HUES64 (cell line): ENCODE results near the gene TRDN.

Experiments
- H3K27ac ChIP-seq: 2 replicates; pipeline ENCODE4 v1.7.0; 2013; ENCODE audit warnings: low read depth, low read length, inconsistent platforms
- H3K27me3 ChIP-seq: 2 replicates; pipeline ENCODE4 v1.6.1; 2013; ENCODE audit warnings: mild to moderate bottlenecking, low read length; ENCODE audit not compliant: insufficient read depth
- H3K36me3 ChIP-seq: 2 replicates; pipeline ENCODE4 v1.6.1; 2013; ENCODE audit warnings: mild to moderate bottlenecking, low read length; ENCODE audit not compliant: insufficient read depth
- H3K4me1 ChIP-seq: 2 replicates; pipeline ENCODE4 v1.6.1; 2013; ENCODE audit warnings: mild to moderate bottlenecking, low read length, moderate library complexity; ENCODE audit not compliant: insufficient read depth
- H3K4me3 ChIP-seq: 2 replicates; pipeline ENCODE4 v1.5.1; 2013; ENCODE audit warnings: mild to moderate bottlenecking, low read length, moderate library complexity
- H3K9ac ChIP-seq: 2 replicates; pipeline ENCODE4 v1.6.1; 2013; ENCODE audit warnings: mild to moderate bottlenecking, low read depth, low read length
- H3K9me3 ChIP-seq: 2 replicates; pipeline ENCODE4 v1.6.1; 2013; ENCODE audit warnings: low read depth, low read length; ENCODE audit not compliant: insufficient read depth
- WGBS: fragments of 150-250, 120-280 bp; methylation state at CpG from one replicate; pipeline ENCODE4 v1.1.7; 2013; ENCODE audit warnings: missing lambda C conversion rate; 5-methylcytosine and 5-hydroxymethylcytosine counted together

Gene TRDN

DNA sequence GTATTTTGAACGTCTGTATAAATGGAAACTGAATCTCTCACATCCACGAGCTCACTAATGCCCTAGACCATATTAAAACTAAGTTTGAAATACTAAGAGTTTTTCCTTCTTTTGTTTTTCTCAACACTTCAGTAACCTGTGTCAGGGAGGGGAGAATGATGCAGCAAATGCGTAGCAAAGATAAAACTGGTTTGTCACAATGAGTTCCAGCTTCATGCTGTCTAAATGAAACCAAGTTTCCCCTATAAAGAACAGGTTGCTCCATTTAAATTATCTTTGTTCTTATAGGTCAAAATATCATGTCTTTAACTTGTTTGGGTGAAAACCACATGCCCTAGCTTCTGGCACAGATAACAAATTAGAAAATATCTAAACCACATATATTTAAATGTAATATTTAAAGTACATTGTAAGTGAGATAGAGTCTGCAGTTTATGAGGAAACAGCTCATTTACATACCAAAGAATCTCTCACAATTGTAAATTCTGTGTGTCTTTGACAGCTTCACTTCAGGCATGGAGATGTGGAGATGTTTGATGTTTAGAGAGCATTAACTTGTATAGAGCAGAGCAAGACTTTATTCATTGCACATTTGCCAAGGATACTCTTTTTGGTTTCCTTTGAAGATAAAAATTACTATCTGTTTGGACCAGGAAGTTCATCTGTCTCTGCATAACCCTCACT is 7.3 kb downstream of the TRDN start:
- Histone ChIP-seq H3K4me3 (no peak overlapping the region), H3K27me3 (no peaks in the 10 kb centered on the region), H3K4me1 (peaks cover 15% of the 10 kb centered on the region), H3K9ac (no peak overlapping the region), H3K27ac (peak overlapping the region; percentile 3; the same call in 1 of the 2 replicates), H3K9me3 (no peaks in the 10 kb centered on the region), H3K36me3 (no peaks in the 10 kb centered on the region)
- 86% methylated on average over 1 of the region's 3 CpGs for WGBS

- Histone ChIP-seq H3K27me3 (no peaks in the 10 kb centered on the region), H3K27ac (no peak overlapping the region), H3K9ac (no peak overlapping the region), H3K9me3 (no peaks in the 10 kb centered on the region), H3K4me3 (no peak overlapping the region), H3K4me1 (peaks cover 15% of the 10 kb centered on the region), H3K36me3 (no peaks in the 10 kb centered on the region)
- whole genome bisulfite sequencing, result 94% methylated on average over 1 of the region's 1 CpG
Measured at GRCh38 chr6:123625696-123626095, 11.1 kb downstream of the TRDN start.

GRCh38 chr6:123622780-123623179 is 14.0 kb downstream of the TRDN start:
- no peaks in the 10 kb centered on the region for H3K36me3 ChIP-seq
- WGBS, result 90% methylated on average over 1 of the region's 1 CpG
- H3K4me3 ChIP-seq, result no peak overlapping the region
- no peak overlapping the region for H3K27ac ChIP-seq
- no peaks in the 10 kb centered on the region for H3K9me3 ChIP-seq
- H3K27me3 ChIP-seq, result no peaks in the 10 kb centered on the region
- H3K9ac ChIP-seq, result no peak overlapping the region
- no peaks in the 10 kb centered on the region for H3K4me1 ChIP-seq

DNA sequence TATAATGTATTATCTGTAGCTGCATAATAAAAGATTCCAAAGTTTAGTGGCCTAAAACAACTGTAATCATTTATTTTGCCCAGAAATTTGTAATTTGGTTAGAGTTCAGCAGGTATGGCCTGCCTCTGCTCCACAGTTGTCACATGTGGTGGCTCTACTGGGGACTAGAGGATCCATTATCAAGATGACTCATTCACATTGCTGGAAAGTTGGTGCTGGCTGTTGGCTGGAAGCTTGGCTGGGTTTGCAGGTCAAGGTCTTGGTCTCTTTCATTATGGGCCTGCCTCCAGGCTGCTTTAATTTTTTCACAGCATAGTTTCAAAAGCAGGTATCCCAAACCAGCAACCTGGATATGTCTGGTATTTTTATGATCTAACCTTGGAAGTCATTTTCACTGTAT is 17.6 kb downstream of the TRDN start:
- Histone ChIP-seq H3K9ac (no peak overlapping the region), H3K36me3 (no peaks in the 10 kb centered on the region), H3K4me3 (no peak overlapping the region), H3K27me3 (no peaks in the 10 kb centered on the region), H3K27ac (no peak overlapping the region), H3K9me3 (no peaks in the 10 kb centered on the region), H3K4me1 (no peaks in the 10 kb centered on the region)

DNA sequence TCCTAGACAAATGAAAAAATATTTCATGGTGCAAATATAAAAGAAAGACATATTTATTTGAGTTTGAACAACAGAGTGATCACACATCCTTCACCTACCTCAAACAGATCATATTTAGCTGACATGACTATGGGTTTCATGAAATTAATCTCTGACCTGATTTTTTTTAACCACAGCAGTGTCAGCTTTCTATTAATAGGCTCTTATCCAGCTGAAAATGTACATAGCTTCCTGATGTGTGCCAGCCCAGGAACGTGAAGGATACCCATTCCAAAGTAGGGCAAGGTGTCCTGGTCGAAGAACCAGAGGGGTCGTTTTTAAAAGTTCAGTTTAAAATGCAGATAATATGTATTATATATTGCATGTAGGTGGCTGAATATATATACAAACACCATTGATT is 19.8 kb downstream of the TRDN start:
- H3K27me3 ChIP-seq, result no peaks in the 10 kb centered on the region
- WGBS, result 96% methylated on average over 3 of the region's 3 CpGs
- no peak overlapping the region for H3K27ac ChIP-seq
- peaks cover 6% of the 10 kb centered on the region; the same call in 1 of the 2 replicates for H3K4me1 ChIP-seq
- H3K36me3 ChIP-seq, result no peaks in the 10 kb centered on the region
- H3K9me3 ChIP-seq, result no peaks in the 10 kb centered on the region
- no peak overlapping the region for H3K9ac ChIP-seq
- no peak overlapping the region for H3K4me3 ChIP-seq

- H3K9ac ChIP-seq, result no peak overlapping the region
- H3K9me3 ChIP-seq, result no peaks in the 10 kb centered on the region
- no peak overlapping the region for H3K27ac ChIP-seq
- no peaks in the 10 kb centered on the region for H3K36me3 ChIP-seq
- H3K4me3 ChIP-seq, result no peak overlapping the region
- 94% methylated on average over 3 of the region's 5 CpGs for WGBS
- H3K4me1 ChIP-seq, result peaks cover 6% of the 10 kb centered on the region; the same call in 1 of the 2 replicates
- H3K27me3 ChIP-seq, result no peaks in the 10 kb centered on the region
Measured at GRCh38 chr6:123616016-123616415, 20.7 kb downstream of the TRDN start.

DNA sequence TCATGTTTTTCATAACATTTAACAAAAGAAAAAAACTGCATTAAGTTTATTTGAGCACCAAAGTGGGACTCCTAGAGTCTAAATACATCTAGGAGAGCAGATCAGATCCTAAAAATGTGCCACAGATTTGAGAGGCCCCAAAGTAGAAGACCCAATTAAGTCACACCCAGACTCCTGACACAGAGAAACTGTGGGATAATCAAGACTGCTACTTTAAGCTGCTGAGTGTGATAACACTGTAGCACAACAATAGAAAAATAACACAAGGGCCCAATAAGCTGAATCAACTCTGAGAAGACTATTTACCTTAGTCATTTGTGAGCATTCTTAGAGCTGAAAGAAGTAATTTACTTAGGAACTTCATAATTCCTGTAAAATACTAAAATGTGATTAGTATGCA is 26.0 kb downstream of the TRDN start:
- no peak overlapping the region for H3K27ac ChIP-seq
- H3K4me1 ChIP-seq, result peaks cover 6% of the 10 kb centered on the region; the same call in 1 of the 2 replicates
- no peak overlapping the region for H3K9ac ChIP-seq

DNA sequence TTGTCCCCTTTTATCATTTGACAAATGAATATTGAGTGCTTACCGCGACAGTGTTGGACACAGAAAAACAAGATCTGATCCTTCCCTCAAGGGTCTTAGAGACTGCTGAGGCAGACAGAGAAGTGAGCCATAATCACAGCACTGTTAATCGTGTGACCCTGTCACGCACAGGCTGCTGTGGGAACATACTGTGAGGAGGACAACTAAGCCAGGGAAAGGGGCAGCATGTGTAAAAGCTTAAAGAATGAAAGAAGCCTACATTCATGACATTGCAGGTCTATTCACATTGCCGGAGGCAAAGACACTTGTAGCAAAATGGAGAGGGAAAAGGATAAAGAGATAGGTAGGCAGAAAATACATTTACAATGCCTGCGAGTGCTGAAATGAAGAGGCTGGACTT is 32.7 kb downstream of the TRDN start:
- Histone ChIP-seq H3K9ac (no peak overlapping the region), H3K36me3 (no peaks in the 10 kb centered on the region), H3K27me3 (no peaks in the 10 kb centered on the region), H3K27ac (no peak overlapping the region), H3K4me1 (no peaks in the 10 kb centered on the region), H3K9me3 (no peaks in the 10 kb centered on the region), H3K4me3 (no peak overlapping the region)
- 78% methylated on average over 5 of the region's 6 CpGs for WGBS

More for the DNA sequence above, 26.0 kb downstream of the TRDN start:
- Histone ChIP-seq H3K27me3 (no peaks in the 10 kb centered on the region), H3K9me3 (no peaks in the 10 kb centered on the region), H3K36me3 (no peaks in the 10 kb centered on the region), H3K4me3 (no peak overlapping the region)

DNA sequence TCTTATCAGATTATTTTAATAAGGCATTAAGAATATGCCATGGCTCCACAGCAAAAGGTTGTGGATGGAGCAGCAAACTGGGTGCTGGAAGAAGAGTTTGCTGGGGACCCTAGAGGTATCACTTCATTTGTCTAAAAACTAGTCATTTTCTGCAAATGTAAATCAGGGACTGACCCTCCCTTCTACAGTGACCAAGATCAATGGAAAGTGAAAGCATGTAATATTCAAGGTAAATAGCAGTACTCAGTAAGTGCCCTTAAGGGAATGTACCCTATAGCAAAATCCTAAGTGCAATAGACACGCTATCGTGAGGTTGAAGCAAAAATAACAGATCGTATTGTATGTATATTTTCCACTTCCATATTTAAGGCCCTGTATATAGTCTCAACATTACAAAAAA is 38.7 kb downstream of the TRDN start:
- no peak overlapping the region for H3K27ac ChIP-seq
- 98% methylated on average over 3 of the region's 3 CpGs for WGBS
- no peak overlapping the region for H3K9ac ChIP-seq
- H3K4me1 ChIP-seq, result no peaks in the 10 kb centered on the region
- H3K4me3 ChIP-seq, result no peak overlapping the region
- H3K36me3 ChIP-seq, result no peaks in the 10 kb centered on the region
- no peaks in the 10 kb centered on the region for H3K9me3 ChIP-seq
- no peaks in the 10 kb centered on the region for H3K27me3 ChIP-seq

GRCh38 chr6:123594776-123595175 is 42.0 kb downstream of the TRDN start:
- Histone ChIP-seq H3K36me3 (no peaks in the 10 kb centered on the region), H3K4me3 (no peak overlapping the region), H3K4me1 (peaks cover 14% of the 10 kb centered on the region; the same call in 1 of the 2 replicates), H3K27ac (no peak overlapping the region), H3K9me3 (0 out of 2 replicates have a peak, but pooled peaks cover 3% of the 10 kb centered on the region), H3K27me3 (no peaks in the 10 kb centered on the region), H3K9ac (no peak overlapping the region)
- WGBS, result 94% methylated on average over 2 of the region's 2 CpGs

GRCh38 chr6:123592426-123592825 is 44.3 kb downstream of the TRDN start:
- WGBS, result 95% methylated on average over 2 of the region's 2 CpGs
- Histone ChIP-seq H3K27ac (no peak overlapping the region), H3K27me3 (no peaks in the 10 kb centered on the region), H3K9me3 (0 out of 2 replicates have a peak, but pooled peaks cover 3% of the 10 kb centered on the region), H3K4me3 (no peak overlapping the region), H3K9ac (no peak overlapping the region), H3K36me3 (no peaks in the 10 kb centered on the region), H3K4me1 (peaks cover 34% of the 10 kb centered on the region)

DNA sequence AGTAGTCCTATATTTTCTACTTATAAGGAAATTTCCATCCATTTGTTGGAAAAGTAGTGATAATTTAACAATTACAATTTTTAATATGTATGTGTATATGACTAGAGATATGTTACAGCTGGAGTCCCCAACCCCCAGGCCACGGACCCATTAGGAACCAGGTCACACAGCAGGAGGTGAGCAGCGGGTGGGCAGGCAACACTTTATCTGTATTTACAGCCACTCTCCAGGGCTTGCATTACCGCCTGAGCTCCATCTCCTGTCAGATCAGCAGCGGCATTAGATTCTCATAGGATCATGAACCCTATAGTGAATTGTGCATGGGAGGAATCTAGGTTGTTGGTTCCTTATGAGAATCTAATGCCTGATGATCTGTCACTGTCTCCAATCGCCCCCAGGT is 46.8 kb downstream of the TRDN start:
- Histone ChIP-seq H3K9me3 (0 out of 2 replicates have a peak, but pooled peaks cover 3% of the 10 kb centered on the region), H3K27me3 (no peaks in the 10 kb centered on the region), H3K36me3 (no peaks in the 10 kb centered on the region), H3K9ac (no peak overlapping the region), H3K4me3 (no peak overlapping the region), H3K4me1 (peaks cover 34% of the 10 kb centered on the region), H3K27ac (no peak overlapping the region)
- 91% methylated on average over 4 of the region's 5 CpGs for WGBS
